Uterus (tissue), 2 donors: ENCODE results near the gene METTL17.

Experiments
- CTCF ChIP-seq, 4 experiments: fragments of 200-600 bp in 2 of 4; fragments of 450-650 bp in 2 of 4; sonication (generic) in 2 of 4; IDR thresholded peaks; one replicate each; pipeline ENCODE4 v1.5.1; 2016 to 2019; ENCODE audit warnings: antibody characterized with exemption in 4 of 4, mild to moderate bottlenecking in 2 of 4, moderate library complexity in 1 of 4
- POLR2A ChIP-seq, 2 donors: fragments of 450-650 bp; IDR thresholded peaks; one replicate each; pipeline ENCODE4 v1.6.1; 2016; ENCODE audit warnings: antibody characterized with exemption in 2 of 2, mild to moderate bottlenecking in 1 of 2, moderate library complexity in 1 of 2

DNA sequence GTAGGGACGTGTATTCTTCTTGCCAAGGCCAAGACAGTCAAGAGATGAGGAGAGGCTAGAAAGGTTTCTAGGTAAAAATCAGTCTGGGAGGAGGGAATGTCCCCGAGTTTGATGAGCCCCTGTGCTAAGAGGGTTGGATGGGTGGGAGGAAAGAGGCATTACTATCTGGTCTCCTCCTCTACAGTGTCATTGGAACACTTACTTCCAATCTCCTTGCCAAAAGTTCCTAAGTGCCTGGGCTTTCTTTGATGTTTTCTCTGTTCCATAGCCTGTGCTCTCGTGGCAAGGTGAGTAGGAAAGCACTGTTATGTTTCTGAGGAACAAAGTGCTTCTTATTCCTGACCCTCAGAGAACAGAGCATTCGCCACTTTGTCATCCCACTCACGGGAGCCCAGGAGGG lies 44.9 kb downstream of the METTL17 start, which contains the start of gene RNASE13:
- TF ChIP-seq CTCF (IDR thresholded peaks at IDR 0.05): no peak
- TF ChIP-seq POLR2A (IDR thresholded peaks at IDR 0.05): no peak
